ENCODE data around the gene FARSB. TPM values are rescaled to one million over a fixed set of nuclear protein-coding genes. Genes with fewer than 3 reads are reported as not detected.

FARSB gene
- total and polyA plus RNA-seq, 4 donors = 9.5 to 17.0 (median 15.5) TPM

DNA sequence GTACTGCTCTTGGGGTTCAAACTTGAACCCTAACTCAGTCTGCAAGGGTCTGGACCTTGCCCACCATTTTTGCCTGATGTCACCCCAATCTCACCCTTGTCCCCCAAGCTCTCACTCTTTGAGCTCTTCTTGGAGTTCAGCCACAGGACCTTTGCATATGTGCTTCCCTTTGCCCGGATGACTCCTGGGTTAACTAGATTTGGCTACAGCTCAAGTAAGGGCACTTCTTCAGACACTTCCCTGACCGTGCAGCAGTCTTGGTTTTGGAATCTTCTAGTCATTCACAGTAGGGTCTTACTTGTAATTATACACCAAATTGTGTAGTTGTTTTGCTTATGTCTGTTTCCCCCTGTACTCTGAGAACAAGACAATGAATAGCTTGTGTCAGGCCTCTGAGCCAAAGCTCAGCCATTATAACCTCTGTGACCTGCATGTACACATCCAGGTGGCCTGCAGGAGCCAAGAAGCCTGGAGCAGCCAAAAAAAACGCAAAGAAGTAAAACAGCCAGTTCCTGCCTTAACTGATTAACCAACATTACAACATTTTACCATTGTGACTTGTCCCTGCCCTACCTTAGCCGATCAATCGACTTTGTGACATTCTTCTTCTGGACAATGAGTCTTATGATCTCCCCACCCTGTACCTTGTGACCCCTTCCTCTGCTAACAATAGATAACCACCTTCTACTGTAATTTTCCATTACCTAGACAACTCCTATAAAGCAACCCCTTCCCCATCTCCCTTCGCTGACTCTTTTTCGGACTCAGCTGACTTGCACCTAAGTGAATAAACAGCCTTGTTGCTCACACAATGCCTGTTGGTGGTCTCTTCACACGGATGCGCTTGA lies 14.5 kb upstream of the FARSB start:
- Histone ChIP-seq H3K4me1 (ENCODE audit: control insufficient read depth in 5 of 5, insufficient read depth in 5 of 5, low read length in 5 of 5) (peaks cover 0 to 10% (median 0%) of the 10 kb centered on the region in 5 donors), H3K9ac (ENCODE audit: insufficient read depth in 1 of 2, low read length in 2 of 2) (no peak overlapping the region), H3K27ac (ENCODE audit: low read depth in 1 of 2, low read length in 1 of 2) (no peak overlapping the region), H3K9me3 (ENCODE audit: control insufficient read depth in 4 of 4, insufficient read depth in 3 of 4, low read length in 3 of 4) (no peaks in the 10 kb centered on the region), H3K36me3 (ENCODE audit: control insufficient read depth in 4 of 4, insufficient read depth in 4 of 4, low read length in 4 of 4) (no peaks in the 10 kb centered on the region), H3K27me3 (ENCODE audit: control insufficient read depth in 3 of 3, insufficient read depth in 3 of 3, low read length in 2 of 3) (peaks cover 0 to 19% (median 17%) of the 10 kb centered on the region in 3 donors), H3K4me3 (no peak overlapping the region)
- 76 to 84% methylated on average over 9 of the region's 9 CpGs for WGBS, 2 donors
- no peak for DNase-seq
- no peak for ATAC-seq (ENCODE audit: insufficient read depth, low FRiP score)
- TF ChIP-seq CTCF (IDR thresholded peaks at IDR 0.05; ENCODE audit: control extremely low read depth, extremely low read depth) = no peak

DNA sequence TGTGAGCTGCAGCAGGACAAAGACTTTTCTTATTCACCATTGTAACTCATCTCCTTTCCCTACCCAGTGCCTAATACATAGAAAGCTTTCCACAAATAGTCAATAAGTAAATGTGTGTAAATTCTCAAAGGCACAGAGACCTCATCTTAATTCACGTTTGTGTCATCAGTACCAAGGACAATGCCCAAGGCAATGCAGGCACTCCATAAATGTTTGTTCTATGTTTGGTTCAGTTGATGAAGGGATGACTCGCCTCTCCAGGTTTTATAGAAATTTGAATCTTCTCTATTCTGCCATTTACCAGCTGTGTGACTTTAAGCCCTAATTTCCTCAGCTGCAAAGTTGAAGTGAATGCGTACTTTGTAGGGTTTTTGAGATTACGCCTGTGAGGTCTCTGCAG lies 13.5 kb upstream of the FARSB start:
- Histone ChIP-seq H3K9ac (ENCODE audit: insufficient read depth in 1 of 2, low read length in 2 of 2) (no peak overlapping the region), H3K4me3 (no peak overlapping the region), H3K36me3 (ENCODE audit: control insufficient read depth in 4 of 4, insufficient read depth in 4 of 4, low read length in 4 of 4) (no peaks in the 10 kb centered on the region), H3K9me3 (ENCODE audit: control insufficient read depth in 4 of 4, insufficient read depth in 3 of 4, low read length in 3 of 4) (no peaks in the 10 kb centered on the region), H3K4me1 (ENCODE audit: control insufficient read depth in 5 of 5, insufficient read depth in 5 of 5, low read length in 5 of 5) (peaks cover 0 to 10% (median 0%) of the 10 kb centered on the region in 5 donors), H3K27ac (ENCODE audit: low read depth in 1 of 2, low read length in 1 of 2) (no peak overlapping the region), H3K27me3 (ENCODE audit: control insufficient read depth in 3 of 3, insufficient read depth in 3 of 3, low read length in 2 of 3) (peaks cover 0 to 15% (median 13%) of the 10 kb centered on the region in 3 donors)
- DNase-seq (no peak), ATAC-seq (ENCODE audit: insufficient read depth, low FRiP score) (no peak)
- 83 to 91% methylated on average over 4 of the region's 4 CpGs for WGBS, 2 donors
- TF ChIP-seq CTCF (IDR thresholded peaks at IDR 0.05; ENCODE audit: control extremely low read depth, extremely low read depth) = no peak

- 95 to 96% methylated on average over 3 of the region's 3 CpGs for WGBS, 2 donors
- no peak overlapping the region for H3K9ac ChIP-seq (ENCODE audit: insufficient read depth in 1 of 2, low read length in 2 of 2)
- DNase-seq (no peak), ATAC-seq (ENCODE audit: insufficient read depth, low FRiP score) (no peak)
- no peaks in the 10 kb centered on the region for H3K9me3 ChIP-seq (ENCODE audit: control insufficient read depth in 4 of 4, insufficient read depth in 3 of 4, low read length in 3 of 4)
- no peaks in the 10 kb centered on the region for H3K36me3 ChIP-seq (ENCODE audit: control insufficient read depth in 4 of 4, insufficient read depth in 4 of 4, low read length in 4 of 4)
- no peak overlapping the region for H3K27ac ChIP-seq (ENCODE audit: low read depth in 1 of 2, low read length in 1 of 2)
- no peak for TF ChIP-seq CTCF (IDR thresholded peaks at IDR 0.05; ENCODE audit: control extremely low read depth, extremely low read depth)
- peaks cover 0 to 10% (median 2%) of the 10 kb centered on the region in 5 donors for H3K4me1 ChIP-seq (ENCODE audit: control insufficient read depth in 5 of 5, insufficient read depth in 5 of 5, low read length in 5 of 5)
- peaks cover 0 to 10% (median 10%) of the 10 kb centered on the region in 3 donors for H3K27me3 ChIP-seq (ENCODE audit: control insufficient read depth in 3 of 3, insufficient read depth in 3 of 3, low read length in 2 of 3)
- H3K4me3 ChIP-seq = no peak overlapping the region
Observed at GRCh38 chr2:222668494-222669154, 12.7 kb upstream of the FARSB start.
